ENCODE data around the gene TIAM1. TPM values are rescaled to one million over a fixed set of nuclear protein-coding genes. Genes with fewer than 3 reads are reported as not detected.

TIAM1 gene
- total RNA-seq, 4 donors from 2014 or later: 85.1 to 114 (median 99.6) TPM

DNA sequence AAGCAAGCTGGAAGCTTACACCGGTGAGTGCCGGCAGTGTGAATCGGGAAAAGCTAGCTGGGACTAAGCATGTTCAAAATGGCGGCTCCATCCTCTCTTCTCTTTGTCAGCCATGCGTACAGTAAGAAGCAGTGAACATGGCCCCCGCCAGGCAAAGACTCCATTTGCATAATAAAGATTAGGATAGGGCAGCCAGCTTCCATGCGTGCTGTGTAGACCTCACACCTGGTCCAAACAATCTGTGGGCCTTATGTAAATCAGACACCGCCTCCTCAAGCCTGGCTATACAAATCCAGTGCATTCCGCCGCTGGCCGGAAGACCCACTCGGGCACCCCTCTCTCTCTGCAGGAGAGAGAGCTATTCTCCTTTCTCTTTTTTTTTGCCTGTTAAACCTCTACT lies 150.3 kb downstream of the TIAM1 start:
- no peak for DNase-seq (ENCODE audit: low spot score in 2 of 2)
- WGBS, 2 donors: 97 to 98% methylated on average over 12 of the region's 12 CpGs
- TF ChIP-seq CTCF (IDR thresholded peaks at IDR 0.05): no peak
- no peak for TF ChIP-seq POLR2A (IDR thresholded peaks at IDR 0.05)
- H3K4me3 ChIP-seq (ENCODE audit: low read depth, poor library complexity, severe bottlenecking): no peak overlapping the region
- intact Hi-C loops (cut with DNase I; ENCODE audit: low total_unique reads): loop anchor here (10.0 kb wide), 1 partner anchor 411 kb away; no protein-coding TSS in a partner anchor

- no peak for DNase-seq (ENCODE audit: low spot score in 2 of 2)
- no peak for TF ChIP-seq POLR2A (IDR thresholded peaks at IDR 0.05)
- TF ChIP-seq CTCF (IDR thresholded peaks at IDR 0.05): no peak
- 85 to 93% methylated on average over 3 of the region's 3 CpGs for WGBS, 2 donors
- intact Hi-C loops (cut with DNase I; ENCODE audit: low total_unique reads): loop anchor here (10.0 kb wide), 1 partner anchor 413 kb away; no protein-coding TSS in a partner anchor
- H3K4me3 ChIP-seq (ENCODE audit: low read depth, poor library complexity, severe bottlenecking): no peak overlapping the region
Measured at GRCh38 chr21:31191553-31191952, 152.5 kb downstream of the TIAM1 start.

DNA sequence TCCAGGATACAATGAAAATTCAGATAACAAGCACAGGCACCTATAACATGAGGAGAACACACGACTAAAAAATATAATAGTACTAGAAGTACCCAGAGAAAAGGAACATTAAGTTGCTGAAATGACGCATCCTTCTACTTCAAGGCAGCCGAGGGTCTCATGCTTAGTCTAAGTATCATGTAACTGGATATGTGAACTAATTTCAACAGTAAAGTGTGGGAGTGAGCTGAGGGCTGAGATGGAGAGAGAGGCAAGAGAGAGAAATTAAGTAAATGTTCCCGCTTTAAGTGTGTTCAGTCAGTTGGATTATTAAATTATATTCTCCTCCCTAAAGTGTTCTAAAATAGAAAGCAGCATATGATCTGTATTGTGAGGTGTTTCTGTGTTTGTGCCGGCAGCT lies 153.5 kb downstream of the TIAM1 start:
- no peak for DNase-seq (ENCODE audit: low spot score in 2 of 2)
- 81 to 86% methylated on average over 5 of the region's 5 CpGs for WGBS, 2 donors
- intact Hi-C loops (cut with DNase I; ENCODE audit: low total_unique reads): loop anchor here (10.0 kb wide), 1 partner anchor 414 kb away; no protein-coding TSS in a partner anchor
- TF ChIP-seq POLR2A (IDR thresholded peaks at IDR 0.05) (no peak), CTCF (IDR thresholded peaks at IDR 0.05) (no peak)
- H3K4me3 ChIP-seq (ENCODE audit: low read depth, poor library complexity, severe bottlenecking): no peak overlapping the region

GRCh38 chr21:31187499-31187898 lies 156.6 kb downstream of the TIAM1 start:
- TF ChIP-seq POLR2A (IDR thresholded peaks at IDR 0.05) (no peak), CTCF (IDR thresholded peaks at IDR 0.05) (no peak)
- no peak overlapping the region for H3K4me3 ChIP-seq (ENCODE audit: low read depth, poor library complexity, severe bottlenecking)
- DNase-seq (ENCODE audit: low spot score in 2 of 2): no peak
- WGBS, 2 donors: 91 to 94% methylated on average over 4 of the region's 4 CpGs
- intact Hi-C loops (cut with DNase I; ENCODE audit: low total_unique reads): no loop called here

DNA sequence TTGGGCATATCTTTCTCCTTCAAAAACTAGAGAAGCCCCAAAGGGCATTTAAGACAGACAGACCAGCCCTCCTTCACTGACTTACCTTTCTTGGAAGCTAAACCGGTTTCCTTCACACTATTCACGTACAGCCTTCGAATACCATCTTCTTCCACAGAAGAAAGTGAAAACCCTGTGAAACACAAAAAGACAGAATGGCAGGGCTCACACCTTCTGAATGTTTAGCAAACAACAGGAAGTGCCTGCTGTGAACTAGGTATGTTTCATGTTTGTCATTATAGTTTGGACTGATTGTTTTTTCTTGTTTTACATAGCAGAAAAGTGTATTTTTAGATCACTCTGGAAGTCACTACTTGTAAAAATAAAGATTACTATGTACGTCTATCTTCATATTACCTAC lies 157.1 kb downstream of the TIAM1 start:
- intact Hi-C loops (cut with DNase I; ENCODE audit: low total_unique reads): no loop called here
- DNase-seq (ENCODE audit: low spot score in 2 of 2): no peak
- no peak overlapping the region for H3K4me3 ChIP-seq (ENCODE audit: low read depth, poor library complexity, severe bottlenecking)
- no peak for TF ChIP-seq POLR2A (IDR thresholded peaks at IDR 0.05)
- WGBS, 2 donors: 84 to 87% methylated on average over 4 of the region's 4 CpGs

GRCh38 chr21:31185663-31186062 lies 158.4 kb downstream of the TIAM1 start:
- intact Hi-C loops (cut with DNase I; ENCODE audit: low total_unique reads): no loop called here
- WGBS, 2 donors: 73 to 90% methylated on average over 3 of the region's 3 CpGs
- no peak for TF ChIP-seq POLR2A (IDR thresholded peaks at IDR 0.05)
- TF ChIP-seq CTCF (IDR thresholded peaks at IDR 0.05): no peak
- DNase-seq (ENCODE audit: low spot score in 2 of 2): no peak
- no peak overlapping the region for H3K4me3 ChIP-seq (ENCODE audit: low read depth, poor library complexity, severe bottlenecking)

Measured in lower leg skin (tissue), 4 donors.